NCI-H2171 (cell line): ENCODE data around the gene TNFSF15.
"Not testable (repeated sequence)": the region's sequence is repeated elsewhere in the genome, so short reads cannot be mapped to it uniquely, and the experiment has no call there.

Source experiments
- DNase-seq: peaks from one replicate; lab custom pipeline; 2025; lab: John Stamatoyannopoulos, UW

Gene TNFSF15

GRCh38 chr9:114754581-114754980 lies 51.3 kb downstream of the TNFSF15 start:
- DNase-seq: no peak

- DNase-seq: no peak
These were observed 59.1 kb downstream of the TNFSF15 start for GRCh38 chr9:114746591-114747346.

DNA sequence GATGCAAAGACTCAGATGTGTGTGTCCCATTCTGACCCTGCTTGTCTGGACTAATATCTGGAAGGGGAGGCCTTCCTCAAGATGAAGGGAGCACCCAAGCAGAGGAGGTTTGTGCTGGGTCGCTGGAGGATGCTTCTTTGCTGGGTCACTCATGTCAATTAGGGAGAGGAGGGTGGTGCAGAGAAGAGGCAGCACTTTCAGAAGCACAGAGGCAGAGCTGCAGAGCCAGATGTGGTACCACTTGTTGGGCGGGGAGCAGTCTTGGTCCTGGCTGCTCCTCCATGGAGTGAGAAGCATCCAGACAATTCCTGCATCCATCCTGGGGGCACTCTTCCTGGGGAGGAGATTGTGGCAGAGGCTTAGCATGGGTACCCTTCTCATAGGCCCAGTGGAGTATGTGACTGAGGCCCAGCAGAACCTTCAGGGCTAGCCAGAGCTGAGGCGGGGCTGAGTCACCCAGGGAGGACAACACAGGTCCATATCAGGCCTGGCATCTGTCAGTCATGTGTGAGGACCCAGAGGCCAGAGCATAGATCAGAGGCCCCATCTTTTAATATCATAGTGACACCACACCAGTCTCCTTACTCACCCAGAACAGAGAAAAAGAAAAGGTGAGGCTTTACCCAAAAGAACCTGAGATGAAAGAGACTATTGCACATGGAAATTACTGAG lies 59.8 kb downstream of the TNFSF15 start:
- no peak for DNase-seq

DNA sequence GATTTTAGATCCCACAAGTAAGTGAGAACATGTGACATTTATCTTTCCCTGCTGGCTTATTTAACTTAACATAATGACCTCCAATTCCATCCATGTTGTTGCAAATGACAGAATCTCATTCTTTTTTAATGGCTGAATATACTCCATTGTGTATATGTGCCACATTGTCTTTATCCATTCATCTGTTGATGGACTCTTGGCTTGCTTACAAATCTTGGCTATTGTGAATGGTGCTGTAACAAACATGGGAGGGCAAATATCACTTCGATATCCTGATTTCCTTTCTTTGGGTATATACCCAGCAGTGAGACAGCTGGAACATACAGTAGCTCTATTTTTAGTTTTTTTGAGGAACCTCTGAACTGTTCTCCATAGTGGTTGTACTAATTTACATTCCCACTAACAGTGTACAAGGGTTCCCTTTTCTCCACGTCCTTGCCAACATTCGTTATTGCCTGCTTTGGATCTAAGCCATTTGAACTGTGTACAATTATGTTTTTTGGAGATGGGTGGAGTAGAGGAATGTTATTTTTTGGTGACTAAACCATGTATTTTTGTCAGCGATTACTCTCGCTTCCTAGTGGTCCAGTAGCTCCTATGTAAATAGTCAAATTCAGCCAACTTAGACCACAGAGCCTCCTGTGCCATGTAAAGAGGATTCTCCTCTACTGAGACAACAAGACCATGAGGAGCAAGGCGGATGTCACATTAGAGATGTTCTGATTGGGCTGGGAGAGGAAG lies 60.6 kb downstream of the TNFSF15 start:
- no peak for DNase-seq

DNA sequence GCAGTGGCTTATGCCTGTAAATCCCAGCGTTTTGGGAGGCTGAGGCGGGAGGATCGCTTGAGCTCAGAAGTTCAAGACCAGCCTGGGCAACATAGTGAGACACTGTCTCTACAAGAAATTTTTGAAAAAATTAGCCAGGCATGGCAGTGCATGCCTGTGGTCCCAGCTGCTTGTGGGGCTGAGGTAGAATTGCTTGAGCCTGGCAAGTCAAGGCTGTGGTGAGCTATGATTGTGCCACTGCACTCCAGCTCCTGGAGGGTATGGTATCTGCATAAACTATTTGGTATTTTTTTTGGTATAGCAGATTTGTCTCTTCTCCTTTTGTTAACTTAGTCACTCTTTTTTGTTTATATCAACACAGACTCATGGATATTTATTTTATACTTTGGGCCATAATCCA lies 62.4 kb downstream of the TNFSF15 start:
- DNase-seq: no peak

GRCh38 chr9:114742947-114743346 lies 62.9 kb downstream of the TNFSF15 start:
- no peak for DNase-seq

- DNase-seq: not testable (repeated sequence)
These were observed 64.3 kb downstream of the TNFSF15 start for GRCh38 chr9:114741521-114741920.

DNA sequence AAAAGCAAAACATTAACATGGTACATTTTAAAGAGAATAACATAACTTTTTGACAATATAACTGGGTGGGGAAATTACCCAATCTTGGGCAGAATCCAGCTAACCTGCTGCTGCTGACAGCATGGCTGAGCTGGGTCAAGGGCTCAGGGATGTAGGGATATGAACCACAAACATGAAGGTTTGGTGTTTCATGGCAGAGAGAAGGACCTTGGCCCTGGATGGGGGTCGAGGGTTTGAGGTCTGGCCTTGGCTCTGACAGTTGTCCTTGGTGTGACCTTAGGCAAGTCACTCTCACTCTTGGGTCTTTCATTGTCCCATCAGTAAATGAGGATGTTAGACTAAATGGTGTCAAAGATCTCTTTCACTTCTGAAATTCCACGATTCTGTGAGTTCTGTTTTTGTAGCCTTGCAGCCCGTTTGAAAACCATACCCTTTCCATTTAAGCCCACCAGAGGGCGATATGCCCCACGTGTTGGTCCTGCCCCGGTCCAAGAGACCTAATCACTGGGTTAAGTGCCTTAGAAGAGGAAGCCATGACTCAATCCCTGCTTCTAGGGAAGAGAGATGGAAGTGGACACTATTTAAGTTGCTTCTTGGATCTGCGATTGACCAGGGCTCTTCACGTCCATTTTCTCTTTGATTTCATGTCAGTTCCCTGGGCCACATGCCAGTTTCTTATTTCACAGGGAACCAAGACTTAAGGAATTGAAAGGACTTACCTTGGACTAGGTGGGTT lies 67.1 kb downstream of the TNFSF15 start:
- DNase-seq: no peak

DNA sequence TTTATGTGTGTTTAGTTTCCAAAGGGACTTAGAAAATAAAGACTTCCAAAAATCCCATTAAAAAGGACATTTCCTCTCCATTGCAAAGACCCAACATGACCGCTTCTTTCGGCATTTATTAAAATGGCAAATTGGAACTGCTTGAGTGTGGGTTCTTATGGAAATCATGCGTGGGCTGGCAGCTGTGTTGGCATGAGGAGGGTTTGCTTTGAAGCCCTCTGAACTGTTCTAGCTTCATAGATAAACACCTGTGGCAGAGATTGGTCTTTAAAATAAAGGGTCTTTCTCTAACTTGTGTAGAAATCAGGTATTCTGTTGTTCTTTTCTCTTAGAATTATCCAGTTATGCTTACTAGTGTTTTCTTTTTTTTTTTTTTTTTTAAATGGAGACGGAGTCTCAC lies 68.0 kb downstream of the TNFSF15 start:
- DNase-seq: no peak

DNA sequence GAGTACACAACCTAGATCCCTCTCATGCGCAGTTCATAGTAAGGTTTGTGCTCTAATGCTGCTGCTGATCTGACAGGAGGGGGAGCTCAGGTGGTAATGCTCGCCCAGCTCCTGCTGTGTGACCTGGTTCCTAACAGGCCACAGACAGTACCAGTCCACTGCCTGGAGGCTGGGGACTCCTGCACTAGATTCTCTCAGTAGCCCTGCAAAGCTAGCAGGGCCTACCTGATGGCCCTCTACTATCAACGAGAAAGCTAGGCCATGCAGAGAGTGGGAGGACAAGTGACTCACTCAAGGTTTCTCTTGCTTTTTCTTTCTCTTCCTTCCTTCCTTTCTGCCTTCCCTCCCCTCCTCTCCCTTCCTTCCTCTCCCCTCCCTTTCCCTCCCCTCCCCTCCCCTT lies 68.7 kb downstream of the TNFSF15 start:
- no peak for DNase-seq

DNA sequence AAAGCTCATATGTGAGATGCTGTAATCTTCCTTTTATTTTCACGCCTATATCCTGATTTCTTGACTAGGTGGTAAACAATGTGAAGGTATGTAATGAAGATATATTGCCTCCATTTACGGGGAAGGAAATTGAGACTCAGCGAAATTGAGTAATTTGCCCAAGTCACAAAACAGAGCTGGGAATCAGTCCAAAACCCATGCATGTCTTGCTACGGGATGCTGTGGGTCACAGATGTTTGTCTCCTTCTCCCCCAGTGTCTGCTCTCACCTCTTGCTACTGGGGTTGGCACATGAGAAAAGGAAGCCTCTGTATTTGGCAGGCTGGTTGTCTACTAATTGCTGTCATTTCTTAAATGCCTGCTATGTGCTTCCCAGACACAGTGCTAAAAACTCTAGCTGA lies 70.1 kb downstream of the TNFSF15 start:
- DNase-seq: peak; percentile 40

DNA sequence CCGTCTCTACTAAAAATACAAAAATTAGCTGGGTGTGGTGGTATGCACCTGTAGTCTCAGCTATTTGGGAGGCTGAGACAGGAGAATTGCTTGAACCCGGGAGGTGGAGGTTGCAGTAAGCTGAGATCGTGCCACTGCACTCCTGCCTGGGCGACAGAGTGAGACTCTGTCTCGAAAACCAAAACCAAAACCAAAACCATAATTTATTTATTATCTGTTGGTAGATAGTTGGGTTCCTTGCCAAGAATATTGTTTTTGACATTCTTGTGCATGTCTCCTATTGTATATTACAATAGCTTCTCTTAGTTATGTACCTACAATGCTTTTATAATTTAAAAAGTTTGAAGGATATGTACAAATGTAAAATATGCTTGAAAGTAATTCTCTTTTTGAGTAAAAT lies 70.7 kb downstream of the TNFSF15 start:
- DNase-seq: not testable (repeated sequence)
